ENCODE results near the gene GPX5.
"Not testable (repeated sequence)": the region's sequence is repeated elsewhere in the genome, so short reads cannot be mapped to it uniquely, and the experiment has no call there.

The GPX5 gene

GRCh38 chr6:28491984-28492317, 33.7 kb upstream of the GPX5 start:
- no CpG with 5 or more reads among the region's 3 CpGs for WGBS (ENCODE audit: insufficient coverage, insufficient read length)
- Histone ChIP-seq H3K4me1 (ENCODE audit: control insufficient read depth, insufficient read depth, low read length) (no peaks in the 10 kb centered on the region), H3K27ac (ENCODE audit: low read length) (no peak overlapping the region), H3K27me3 (ENCODE audit: control insufficient read depth, insufficient read depth, low read length) (no peaks in the 10 kb centered on the region), H3K9me3 (ENCODE audit: control insufficient read depth, insufficient read depth, low read length) (no peaks in the 10 kb centered on the region), H3K4me3 (ENCODE audit: low read length) (no peak overlapping the region), H3K36me3 (ENCODE audit: control insufficient read depth, insufficient read depth, low read length) (no peaks in the 10 kb centered on the region)
- no peak for DNase-seq (ENCODE audit: low read depth, low spot score)

GRCh38 chr6:28496099-28496779, 29.4 kb upstream of the GPX5 start:
- Histone ChIP-seq H3K36me3 (ENCODE audit: control insufficient read depth, insufficient read depth, low read length) (no peaks in the 10 kb centered on the region), H3K27me3 (ENCODE audit: control insufficient read depth, insufficient read depth, low read length) (no peaks in the 10 kb centered on the region), H3K9me3 (ENCODE audit: control insufficient read depth, insufficient read depth, low read length) (no peaks in the 10 kb centered on the region), H3K27ac (ENCODE audit: low read length) (no peak overlapping the region), H3K4me3 (ENCODE audit: low read length) (no peak overlapping the region), H3K4me1 (ENCODE audit: control insufficient read depth, insufficient read depth, low read length) (no peaks in the 10 kb centered on the region)
- no CpG with 5 or more reads among the region's 2 CpGs for WGBS (ENCODE audit: insufficient coverage, insufficient read length)
- DNase-seq (ENCODE audit: low read depth, low spot score), result no peak

- H3K27ac ChIP-seq (ENCODE audit: low read length), result no peak overlapping the region
- no peak for DNase-seq (ENCODE audit: low read depth, low spot score)
- no peaks in the 10 kb centered on the region for H3K27me3 ChIP-seq (ENCODE audit: control insufficient read depth, insufficient read depth, low read length)
- no CpG with 5 or more reads among the region's 1 CpG for WGBS (ENCODE audit: insufficient coverage, insufficient read length)
- H3K4me3 ChIP-seq (ENCODE audit: low read length), result no peak overlapping the region
- no peaks in the 10 kb centered on the region for H3K4me1 ChIP-seq (ENCODE audit: control insufficient read depth, insufficient read depth, low read length)
- no peaks in the 10 kb centered on the region for H3K9me3 ChIP-seq (ENCODE audit: control insufficient read depth, insufficient read depth, low read length)
- H3K36me3 ChIP-seq (ENCODE audit: control insufficient read depth, insufficient read depth, low read length), result no peaks in the 10 kb centered on the region
These were observed 28.4 kb upstream of the GPX5 start for GRCh38 chr6:28497306-28497705.

GRCh38 chr6:28497893-28498292, 27.8 kb upstream of the GPX5 start:
- H3K27me3 ChIP-seq (ENCODE audit: control insufficient read depth, insufficient read depth, low read length), result no peaks in the 10 kb centered on the region
- DNase-seq (ENCODE audit: low read depth, low spot score), result no peak
- H3K27ac ChIP-seq (ENCODE audit: low read length), result no peak overlapping the region
- no peaks in the 10 kb centered on the region for H3K4me1 ChIP-seq (ENCODE audit: control insufficient read depth, insufficient read depth, low read length)
- H3K9me3 ChIP-seq (ENCODE audit: control insufficient read depth, insufficient read depth, low read length), result no peaks in the 10 kb centered on the region
- no peak overlapping the region for H3K4me3 ChIP-seq (ENCODE audit: low read length)
- H3K36me3 ChIP-seq (ENCODE audit: control insufficient read depth, insufficient read depth, low read length), result no peaks in the 10 kb centered on the region
- WGBS (ENCODE audit: insufficient coverage, insufficient read length), result no CpG with 5 or more reads among the region's 3 CpGs

- Histone ChIP-seq H3K4me1 (ENCODE audit: control insufficient read depth, insufficient read depth, low read length) (no peaks in the 10 kb centered on the region), H3K36me3 (ENCODE audit: control insufficient read depth, insufficient read depth, low read length) (no peaks in the 10 kb centered on the region), H3K27ac (ENCODE audit: low read length) (no peak overlapping the region), H3K4me3 (ENCODE audit: low read length) (no peak overlapping the region), H3K27me3 (ENCODE audit: control insufficient read depth, insufficient read depth, low read length) (no peaks in the 10 kb centered on the region), H3K9me3 (ENCODE audit: control insufficient read depth, insufficient read depth, low read length) (no peaks in the 10 kb centered on the region)
- DNase-seq (ENCODE audit: low read depth, low spot score), result no peak
- no CpG with 5 or more reads among the region's 6 CpGs for WGBS (ENCODE audit: insufficient coverage, insufficient read length)
These were observed 24.4 kb upstream of the GPX5 start for GRCh38 chr6:28501259-28501658.

- H3K27me3 ChIP-seq (ENCODE audit: control insufficient read depth, insufficient read depth, low read length); H3K9me3 ChIP-seq (ENCODE audit: control insufficient read depth, insufficient read depth, low read length); H3K4me1 ChIP-seq (ENCODE audit: control insufficient read depth, insufficient read depth, low read length); H3K4me3 ChIP-seq (ENCODE audit: low read length); DNase-seq (ENCODE audit: low read depth, low spot score); H3K27ac ChIP-seq (ENCODE audit: low read length); H3K36me3 ChIP-seq (ENCODE audit: control insufficient read depth, insufficient read depth, low read length): not testable (repeated sequence)
- WGBS (ENCODE audit: insufficient coverage, insufficient read length), result no CpG with 5 or more reads among the region's 35 CpGs
These were observed 23.5 kb upstream of the GPX5 start for GRCh38 chr6:28502136-28502535.

- DNase-seq (ENCODE audit: low read depth, low spot score); H3K4me3 ChIP-seq (ENCODE audit: low read length); H3K27me3 ChIP-seq (ENCODE audit: control insufficient read depth, insufficient read depth, low read length); H3K9me3 ChIP-seq (ENCODE audit: control insufficient read depth, insufficient read depth, low read length); H3K36me3 ChIP-seq (ENCODE audit: control insufficient read depth, insufficient read depth, low read length); H3K4me1 ChIP-seq (ENCODE audit: control insufficient read depth, insufficient read depth, low read length); H3K27ac ChIP-seq (ENCODE audit: low read length): not testable (repeated sequence)
- no CpG with 5 or more reads among the region's 7 CpGs for WGBS (ENCODE audit: insufficient coverage, insufficient read length)
These were observed 22.9 kb upstream of the GPX5 start for GRCh38 chr6:28502709-28503305.

GRCh38 chr6:28505733-28506132, 19.9 kb upstream of the GPX5 start:
- Histone ChIP-seq H3K27me3 (ENCODE audit: control insufficient read depth, insufficient read depth, low read length) (no peaks in the 10 kb centered on the region), H3K36me3 (ENCODE audit: control insufficient read depth, insufficient read depth, low read length) (no peaks in the 10 kb centered on the region), H3K27ac (ENCODE audit: low read length) (no peak overlapping the region), H3K4me1 (ENCODE audit: control insufficient read depth, insufficient read depth, low read length) (peaks cover 3% of the 10 kb centered on the region), H3K9me3 (ENCODE audit: control insufficient read depth, insufficient read depth, low read length) (no peaks in the 10 kb centered on the region), H3K4me3 (ENCODE audit: low read length) (no peak overlapping the region)
- WGBS (ENCODE audit: insufficient coverage, insufficient read length), result no CpG with 5 or more reads among the region's 1 CpG
- no peak for DNase-seq (ENCODE audit: low read depth, low spot score)

- no peaks in the 10 kb centered on the region for H3K36me3 ChIP-seq (ENCODE audit: control insufficient read depth, insufficient read depth, low read length)
- no peaks in the 10 kb centered on the region for H3K27me3 ChIP-seq (ENCODE audit: control insufficient read depth, insufficient read depth, low read length)
- H3K9me3 ChIP-seq (ENCODE audit: control insufficient read depth, insufficient read depth, low read length), result no peaks in the 10 kb centered on the region
- no CpG with 5 or more reads among the region's 4 CpGs for WGBS (ENCODE audit: insufficient coverage, insufficient read length)
- no peak for DNase-seq (ENCODE audit: low read depth, low spot score)
- H3K4me3 ChIP-seq (ENCODE audit: low read length), result no peak overlapping the region
- peaks cover 3% of the 10 kb centered on the region for H3K4me1 ChIP-seq (ENCODE audit: control insufficient read depth, insufficient read depth, low read length)
- no peak overlapping the region for H3K27ac ChIP-seq (ENCODE audit: low read length)
These were observed 18.7 kb upstream of the GPX5 start for GRCh38 chr6:28506807-28507475.

GRCh38 chr6:28511628-28512300, 13.9 kb upstream of the GPX5 start:
- Histone ChIP-seq H3K4me1 (ENCODE audit: control insufficient read depth, insufficient read depth, low read length) (peaks cover 2% of the 10 kb centered on the region), H3K9me3 (ENCODE audit: control insufficient read depth, insufficient read depth, low read length) (no peaks in the 10 kb centered on the region), H3K36me3 (ENCODE audit: control insufficient read depth, insufficient read depth, low read length) (no peaks in the 10 kb centered on the region), H3K27ac (ENCODE audit: low read length) (no peak overlapping the region), H3K27me3 (ENCODE audit: control insufficient read depth, insufficient read depth, low read length) (no peaks in the 10 kb centered on the region), H3K4me3 (ENCODE audit: low read length) (no peak overlapping the region)
- no peak for DNase-seq (ENCODE audit: low read depth, low spot score)
- no CpG with 5 or more reads among the region's 51 CpGs for WGBS (ENCODE audit: insufficient coverage, insufficient read length)
